HG02759 (cell line): Measurements from ENCODE around the gene ASPG.

ENCODE experiments used
- ATAC-seq: cut with Tn5 transposase; IDR thresholded peaks from one replicate; pipeline ENCODE4 v1.9.1; 2021; ENCODE audit warnings: mild to moderate bottlenecking, moderate library complexity; ENCODE audit not compliant: unreplicated experiment

Gene ASPG

DNA sequence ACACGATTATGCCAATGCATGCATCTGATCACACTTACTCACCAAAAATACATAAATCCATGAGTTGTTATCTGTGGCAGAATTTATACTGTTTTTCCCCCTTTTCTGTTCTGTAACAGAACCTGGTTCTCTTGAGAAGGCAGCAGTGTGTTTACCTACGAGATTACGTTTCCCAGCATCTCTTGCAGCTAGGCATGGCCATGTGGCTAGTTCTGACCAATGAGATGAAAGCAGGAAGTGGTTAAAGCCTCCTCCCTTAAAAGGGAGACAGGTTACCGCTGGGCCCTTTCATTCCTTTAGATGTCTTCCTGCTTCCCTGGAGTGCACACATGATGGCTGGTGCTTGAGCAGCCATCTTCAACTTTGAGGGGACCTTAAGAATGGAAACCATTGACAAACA, 11.7 kb upstream of the ASPG start:
- ATAC-seq = no peak

DNA sequence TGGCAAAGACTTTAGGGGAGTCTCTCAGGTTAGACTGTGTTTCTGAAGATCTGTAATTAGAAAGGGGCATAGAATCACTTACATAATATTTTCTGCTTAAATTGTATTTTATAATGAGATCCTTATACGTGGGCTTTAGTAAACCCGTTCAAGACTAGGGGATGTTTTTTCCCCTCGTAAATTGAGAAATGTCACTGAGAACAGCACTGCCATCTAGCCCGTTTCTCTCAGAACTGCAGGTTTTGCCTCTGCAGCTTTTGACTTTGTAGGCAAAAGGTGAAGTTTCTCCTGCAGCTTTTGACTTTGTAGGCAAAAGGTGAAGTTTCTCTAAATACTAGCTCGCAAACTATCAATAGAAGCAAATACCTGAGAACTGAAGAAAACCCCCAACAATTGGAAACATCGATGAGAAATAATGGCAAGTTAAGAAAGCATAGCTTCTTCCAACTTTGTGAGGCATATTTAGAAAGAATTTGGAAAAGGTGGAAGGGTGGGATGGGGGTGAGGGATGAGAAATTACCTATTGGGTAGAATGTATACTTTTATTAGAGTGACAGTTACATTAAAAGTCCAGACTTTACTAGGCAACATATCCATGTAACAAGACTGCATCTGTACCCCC, 9.9 kb upstream of the ASPG start:
- ATAC-seq = no peak

DNA sequence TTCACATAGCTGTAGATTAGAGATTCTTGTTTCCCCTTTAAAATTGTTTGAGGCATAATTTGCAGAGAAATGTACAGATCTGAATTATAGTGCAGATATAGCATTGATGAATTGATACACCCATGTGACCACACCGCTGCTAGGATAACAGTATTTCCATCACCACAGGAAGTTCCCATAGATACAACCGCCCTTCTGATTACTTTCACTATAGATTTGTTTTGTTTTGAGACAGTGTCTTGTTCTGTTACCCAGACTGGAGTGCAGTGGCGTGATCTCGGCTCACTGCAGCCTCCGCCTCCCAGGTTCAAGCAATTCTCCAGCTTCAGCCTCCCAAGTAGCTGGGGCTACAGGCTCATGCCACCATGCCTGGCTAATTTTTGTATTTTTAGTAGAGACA, 8.8 kb upstream of the ASPG start:
- ATAC-seq = no peak

DNA sequence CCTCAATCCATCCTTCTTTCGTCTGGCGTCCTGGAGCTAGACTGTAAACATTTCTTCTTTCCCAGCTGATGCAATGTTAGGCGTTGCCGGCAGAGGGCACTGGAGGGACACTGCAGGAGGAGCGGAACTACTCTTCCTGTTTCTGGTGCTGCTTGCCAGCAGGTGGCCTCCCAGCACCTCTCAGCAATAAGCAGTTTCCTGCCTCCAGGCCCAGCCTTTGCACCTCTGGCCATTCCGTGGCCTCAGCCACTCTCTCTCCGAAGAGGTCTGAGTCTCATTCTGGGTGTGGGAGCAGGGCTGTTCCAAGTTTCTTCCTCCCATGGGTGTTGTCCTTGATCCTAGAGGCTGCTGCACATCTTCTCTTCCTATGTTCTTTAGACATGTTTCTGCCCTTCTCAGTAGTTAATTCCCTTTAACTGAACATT, 7.5 kb upstream of the ASPG start:
- ATAC-seq = peak; percentile 85

DNA sequence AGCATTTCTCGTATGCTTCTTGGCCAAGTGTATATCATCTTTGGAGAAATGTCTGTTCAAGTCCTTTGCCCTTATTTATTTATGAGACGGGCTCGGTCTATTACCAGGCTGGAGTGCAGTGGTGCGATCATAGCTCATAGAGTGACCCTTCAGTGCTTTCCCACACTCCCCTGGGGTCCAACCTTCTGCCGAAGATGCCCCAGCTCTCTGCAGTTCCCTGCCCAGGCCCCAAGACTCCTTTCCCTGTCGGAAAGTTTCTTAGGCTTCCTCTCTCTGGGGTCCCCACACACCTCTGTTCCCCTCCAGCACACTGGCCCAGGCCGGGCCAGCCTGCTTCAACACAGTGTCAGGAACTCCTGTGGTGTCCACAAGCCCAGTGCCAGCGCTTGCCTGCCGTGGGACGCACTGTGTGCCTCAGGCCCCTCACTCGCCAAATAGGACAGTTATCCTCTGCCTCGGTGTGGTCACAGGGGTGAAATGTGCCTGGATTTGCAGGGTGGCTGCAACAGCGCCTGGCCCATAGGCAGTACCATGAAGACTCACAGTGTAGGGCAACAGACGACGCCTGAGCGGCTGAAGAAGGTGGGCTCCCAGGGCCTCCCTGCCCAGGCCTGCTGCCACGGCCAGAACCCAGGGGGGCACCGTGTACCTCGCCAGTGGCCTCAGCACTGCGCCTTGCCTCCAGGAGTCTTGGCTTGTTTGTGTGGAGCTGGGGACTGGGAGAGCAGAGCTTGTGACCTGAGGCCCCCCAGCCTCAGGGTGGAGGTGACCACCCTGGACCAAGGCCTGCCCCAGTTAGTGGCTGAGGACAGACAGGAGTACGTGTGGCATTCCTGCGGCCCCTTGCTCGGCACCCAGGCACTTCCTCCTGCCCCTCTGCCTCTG, 4.9 kb upstream of the ASPG start:
- ATAC-seq = no peak

DNA sequence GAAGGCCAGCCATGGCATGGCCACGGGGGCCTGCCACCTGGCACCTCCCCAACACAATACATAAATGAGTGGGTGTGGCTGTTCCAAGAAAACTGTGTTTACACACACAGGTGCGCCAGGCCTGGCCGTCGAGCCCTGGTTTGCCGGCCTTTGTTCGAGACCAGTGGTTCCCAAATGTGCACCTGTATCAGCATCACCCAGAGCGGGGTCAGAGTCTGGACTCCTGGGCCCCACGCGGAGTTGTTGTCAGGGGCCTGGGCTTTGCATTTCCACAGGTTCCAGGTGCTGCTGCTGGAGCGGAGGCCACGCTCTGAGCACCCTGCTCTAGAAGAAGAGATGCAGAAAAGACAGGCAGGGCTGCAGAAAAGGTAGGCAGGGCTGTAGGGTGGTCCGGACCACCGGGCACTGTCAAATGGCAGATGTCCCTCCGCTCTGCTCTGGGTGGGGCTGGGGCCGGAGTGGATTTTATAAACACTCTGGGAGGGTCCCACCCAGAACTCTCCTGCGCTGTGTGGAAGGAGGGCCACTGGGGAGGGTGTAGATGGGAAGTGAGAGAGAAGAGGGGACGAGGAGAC, 4.2 kb upstream of the ASPG start:
- no peak for ATAC-seq

DNA sequence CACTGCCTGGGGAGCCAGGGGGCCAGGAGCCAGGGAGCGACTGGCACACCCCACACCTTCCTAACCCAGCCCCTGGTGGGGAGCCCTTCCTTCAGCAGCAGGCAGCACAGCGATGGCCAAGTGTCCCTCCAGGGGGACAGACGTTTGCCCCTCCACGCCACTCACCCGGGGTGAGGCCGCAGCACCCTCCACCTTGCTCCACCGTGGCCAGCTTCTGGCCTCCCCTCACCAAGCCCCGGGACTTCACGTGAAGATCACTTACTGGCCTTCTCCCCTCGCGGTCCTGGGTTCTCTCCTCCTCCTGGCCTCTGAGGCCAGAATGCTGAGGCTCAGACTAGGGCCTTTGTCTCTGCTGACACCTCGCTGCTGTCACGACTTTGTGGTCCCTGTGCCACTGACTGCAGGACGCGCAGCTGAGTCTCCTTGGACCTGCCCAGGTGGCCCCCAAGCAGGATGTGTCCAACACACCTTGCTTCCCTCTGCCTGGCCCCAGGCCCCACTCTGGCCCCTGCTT, 3.5 kb upstream of the ASPG start:
- no peak for ATAC-seq

DNA sequence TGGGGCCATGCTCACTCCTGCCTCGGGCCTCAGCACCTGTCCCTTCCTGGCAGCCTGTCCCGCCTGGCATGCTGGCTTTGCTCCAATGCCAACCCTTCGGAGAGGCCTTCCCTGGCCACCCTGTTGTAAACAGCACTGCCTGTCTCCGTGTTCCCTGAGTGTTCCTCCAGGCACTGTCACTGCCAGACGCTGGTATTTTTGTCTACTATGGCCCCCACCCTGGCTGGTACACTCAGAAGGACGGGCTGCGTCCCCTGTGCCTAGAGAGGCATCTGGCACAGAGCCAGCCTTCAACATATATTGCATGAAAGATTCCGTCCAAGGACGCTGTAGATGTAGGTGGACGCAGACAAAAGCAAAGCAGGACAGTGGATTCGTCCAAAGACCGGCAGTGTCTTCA, 2.7 kb upstream of the ASPG start:
- no peak for ATAC-seq

DNA sequence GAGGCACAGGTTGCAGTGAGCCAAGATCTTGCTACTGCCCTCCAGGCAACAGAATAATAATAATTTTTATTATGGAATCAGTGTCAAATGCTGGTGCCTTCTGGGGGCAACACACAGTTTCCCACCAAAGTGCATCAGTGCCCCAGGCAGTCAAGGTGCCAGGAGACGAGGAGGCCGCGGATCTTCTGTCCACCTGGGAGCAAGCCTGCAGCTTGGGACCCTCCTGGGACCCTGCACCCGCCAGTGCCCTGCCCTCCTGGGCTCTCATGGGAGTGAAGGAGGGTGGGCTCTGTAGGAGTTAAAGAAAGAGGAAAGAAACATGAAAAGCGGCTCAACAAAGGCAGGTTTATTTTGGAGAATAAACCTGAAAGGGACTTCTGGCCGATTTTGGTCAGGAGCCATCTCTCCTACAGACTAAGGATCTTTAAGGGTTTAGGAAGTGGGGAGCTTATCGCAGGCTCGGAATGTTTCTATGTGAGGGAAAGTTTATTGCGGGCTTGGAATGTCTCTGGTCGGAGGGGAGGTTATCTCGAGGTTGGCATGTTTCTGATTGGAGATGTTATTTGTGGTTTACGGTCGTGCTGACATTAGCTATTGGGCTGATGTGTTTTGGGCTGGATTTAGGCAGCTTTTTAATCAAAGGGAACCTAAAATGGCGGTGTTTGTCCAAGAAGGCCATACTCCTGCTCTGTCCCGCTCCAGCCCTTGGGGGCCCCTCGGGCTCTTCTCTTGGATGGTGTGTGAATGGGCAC, 1.1 kb upstream of the ASPG start:
- no peak for ATAC-seq

DNA sequence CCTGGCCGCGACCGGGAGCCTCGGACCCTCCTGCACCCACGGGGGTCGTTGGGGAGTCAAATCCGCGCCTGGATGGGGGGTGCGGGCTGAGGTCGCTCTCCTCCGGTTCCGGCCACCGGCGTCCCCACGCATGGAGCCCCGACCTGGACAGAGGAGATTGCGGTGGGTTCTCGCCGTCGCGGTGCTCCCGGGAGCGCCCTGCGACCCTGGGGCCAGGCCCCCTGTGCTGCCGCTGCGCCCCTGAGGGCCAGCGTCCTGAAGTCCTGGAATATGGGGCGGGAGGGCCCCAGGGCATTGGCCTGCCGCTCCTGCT, 345 bp downstream of the ASPG start:
- no peak for ATAC-seq

DNA sequence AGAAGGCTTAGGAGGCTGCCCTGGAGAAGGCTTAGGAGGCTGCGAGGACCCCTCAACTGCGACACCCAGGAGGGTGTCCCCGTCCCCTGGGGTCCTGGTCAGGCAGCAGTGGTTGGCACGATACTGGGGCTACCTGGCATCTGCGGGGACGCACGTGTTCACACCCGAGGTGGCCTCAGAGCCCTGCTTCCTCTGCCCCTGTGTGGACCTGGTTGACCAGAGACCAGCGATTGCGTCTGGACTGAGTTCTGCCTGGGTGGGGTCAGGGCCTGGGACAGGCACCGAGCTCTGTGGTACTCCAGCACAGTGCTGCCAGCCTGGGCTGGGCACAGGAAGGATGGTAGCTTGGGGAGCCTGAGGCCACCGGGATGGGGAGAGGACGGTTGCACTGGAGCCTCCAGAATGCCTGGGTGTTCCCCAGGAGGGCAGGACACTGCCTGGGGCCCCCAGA, 735 bp downstream of the ASPG start:
- no peak for ATAC-seq

DNA sequence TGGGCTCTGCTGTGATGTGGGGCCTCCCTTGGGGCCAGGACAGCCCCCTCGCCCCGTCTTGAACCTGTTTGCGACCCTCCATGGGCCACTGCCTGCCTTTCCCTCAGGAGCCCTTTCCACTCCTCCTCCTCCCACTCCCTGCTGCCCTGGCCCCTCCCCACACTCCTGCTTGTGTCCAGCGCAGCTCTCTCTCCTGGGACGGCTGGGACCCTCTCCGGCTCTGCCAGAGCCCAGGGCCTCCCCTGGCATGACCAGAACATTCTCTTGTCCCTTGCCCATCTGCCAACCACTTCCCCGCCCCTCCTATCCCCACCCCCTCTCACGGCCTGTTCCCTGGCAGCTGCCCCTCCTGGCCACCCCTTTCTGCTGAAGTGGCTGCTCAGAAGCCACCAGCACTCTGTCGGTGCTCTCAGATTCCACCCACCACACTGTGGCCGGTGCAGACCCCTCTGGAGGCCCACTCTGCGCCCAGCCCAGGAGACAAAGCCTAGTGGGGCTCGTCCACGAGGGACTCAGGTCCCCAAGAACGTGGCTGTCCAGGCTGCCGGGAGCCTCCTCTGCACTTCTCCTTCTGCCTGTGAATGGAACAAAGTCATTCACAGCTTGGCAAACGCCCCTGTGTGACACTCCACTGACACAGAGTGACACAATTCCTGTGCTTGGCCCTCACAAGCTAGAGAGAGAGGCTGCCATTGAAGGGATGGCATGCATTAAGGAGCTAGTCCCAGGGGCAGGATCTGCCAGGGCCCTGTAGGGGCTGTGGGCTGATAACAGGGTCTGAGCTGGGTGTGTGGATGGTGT, 1.4 kb downstream of the ASPG start:
- ATAC-seq = no peak

DNA sequence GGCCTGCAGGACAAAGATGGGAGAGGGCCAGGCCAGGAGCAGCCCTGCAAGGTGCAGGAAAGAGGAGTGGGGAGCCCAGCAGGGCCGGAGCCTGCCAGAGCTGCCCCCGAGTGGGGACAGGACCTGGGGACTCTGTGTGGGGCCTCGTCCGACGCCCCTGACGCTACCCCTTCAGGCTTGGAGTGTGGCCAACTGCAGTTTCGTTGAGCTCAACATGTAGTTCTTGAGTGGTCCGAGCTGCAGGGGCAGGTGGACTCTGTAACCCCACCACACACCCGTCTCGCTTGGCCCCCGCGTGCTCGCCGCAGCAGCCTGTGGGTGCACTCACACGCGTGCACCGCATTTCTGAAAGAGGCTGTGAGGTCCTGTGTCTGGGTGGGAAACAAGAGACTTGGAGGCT, 2.0 kb downstream of the ASPG start:
- no peak for ATAC-seq

DNA sequence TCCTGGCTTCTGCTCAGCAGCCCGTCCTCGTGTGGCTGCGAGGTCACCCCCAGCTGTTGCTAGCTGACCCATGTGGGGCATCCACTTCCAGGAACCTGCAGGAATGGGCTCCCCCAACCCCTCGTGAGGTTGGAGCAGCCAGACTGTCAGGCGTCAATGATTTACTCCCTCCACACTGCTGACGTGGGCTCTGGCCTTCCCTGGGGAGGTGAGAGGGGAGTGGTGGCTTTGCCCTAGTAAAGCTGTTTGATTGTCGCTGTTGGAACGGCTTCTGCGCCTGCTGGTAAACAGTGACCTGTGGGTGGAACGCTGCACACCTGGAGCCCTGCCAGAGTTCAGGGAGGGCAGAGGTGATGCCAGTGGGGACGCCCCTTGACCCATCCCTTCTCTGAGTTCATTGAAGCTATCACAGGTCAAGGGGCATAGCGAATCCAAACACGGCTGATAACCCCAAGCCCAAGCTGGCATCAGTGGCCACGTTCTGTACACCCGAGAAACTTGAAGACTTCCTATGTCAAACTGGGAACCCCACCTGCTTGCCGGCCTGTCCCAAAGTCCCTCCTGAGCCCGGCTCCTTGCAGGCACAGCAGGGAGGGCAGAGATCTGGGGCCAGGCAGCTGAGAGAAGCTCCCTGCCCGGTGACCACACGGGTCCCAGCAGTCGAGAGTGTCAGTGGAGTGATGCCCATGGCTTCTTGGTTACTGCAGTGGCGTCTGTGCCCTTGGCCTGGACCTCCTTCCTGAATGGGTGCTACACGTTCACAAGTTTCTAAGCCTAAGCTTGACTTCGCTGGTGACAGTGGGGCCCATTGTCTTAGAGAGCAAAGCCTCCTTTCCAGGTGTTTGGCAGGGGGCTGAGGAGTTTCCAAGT, 2.7 kb downstream of the ASPG start:
- ATAC-seq = no peak

DNA sequence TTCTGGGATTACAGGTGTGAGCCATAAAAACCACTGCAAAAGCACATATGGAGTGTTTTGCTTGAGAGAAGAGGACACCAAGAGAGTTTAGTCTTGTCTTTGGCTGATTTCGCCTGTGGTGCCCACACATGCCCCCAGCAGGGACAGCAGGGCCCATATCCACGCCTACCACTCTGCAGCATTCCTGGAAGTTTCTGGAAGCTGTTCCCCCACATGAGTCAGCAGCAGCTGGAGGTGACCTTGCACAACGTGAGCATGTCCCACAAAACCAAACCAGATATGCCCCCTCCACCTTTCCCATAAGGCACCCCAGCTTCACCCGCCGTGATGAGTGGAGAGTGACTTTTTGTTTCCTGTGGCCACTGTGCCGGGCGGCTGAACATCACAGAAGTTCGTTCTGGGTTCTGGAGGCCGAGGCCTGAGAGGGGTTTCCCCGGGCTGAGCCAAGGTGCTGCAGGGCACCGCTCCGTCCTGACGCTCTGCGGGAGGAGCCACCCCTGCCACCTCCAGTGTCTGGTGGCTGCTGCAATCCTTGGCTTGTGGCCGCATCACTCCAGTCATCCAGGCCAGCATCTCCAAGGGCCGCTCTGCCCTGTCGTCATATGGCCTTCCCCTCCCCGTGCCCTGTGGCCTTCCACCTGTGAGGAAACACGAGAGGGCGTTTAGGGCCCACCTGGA, 4.7 kb downstream of the ASPG start:
- no peak for ATAC-seq

DNA sequence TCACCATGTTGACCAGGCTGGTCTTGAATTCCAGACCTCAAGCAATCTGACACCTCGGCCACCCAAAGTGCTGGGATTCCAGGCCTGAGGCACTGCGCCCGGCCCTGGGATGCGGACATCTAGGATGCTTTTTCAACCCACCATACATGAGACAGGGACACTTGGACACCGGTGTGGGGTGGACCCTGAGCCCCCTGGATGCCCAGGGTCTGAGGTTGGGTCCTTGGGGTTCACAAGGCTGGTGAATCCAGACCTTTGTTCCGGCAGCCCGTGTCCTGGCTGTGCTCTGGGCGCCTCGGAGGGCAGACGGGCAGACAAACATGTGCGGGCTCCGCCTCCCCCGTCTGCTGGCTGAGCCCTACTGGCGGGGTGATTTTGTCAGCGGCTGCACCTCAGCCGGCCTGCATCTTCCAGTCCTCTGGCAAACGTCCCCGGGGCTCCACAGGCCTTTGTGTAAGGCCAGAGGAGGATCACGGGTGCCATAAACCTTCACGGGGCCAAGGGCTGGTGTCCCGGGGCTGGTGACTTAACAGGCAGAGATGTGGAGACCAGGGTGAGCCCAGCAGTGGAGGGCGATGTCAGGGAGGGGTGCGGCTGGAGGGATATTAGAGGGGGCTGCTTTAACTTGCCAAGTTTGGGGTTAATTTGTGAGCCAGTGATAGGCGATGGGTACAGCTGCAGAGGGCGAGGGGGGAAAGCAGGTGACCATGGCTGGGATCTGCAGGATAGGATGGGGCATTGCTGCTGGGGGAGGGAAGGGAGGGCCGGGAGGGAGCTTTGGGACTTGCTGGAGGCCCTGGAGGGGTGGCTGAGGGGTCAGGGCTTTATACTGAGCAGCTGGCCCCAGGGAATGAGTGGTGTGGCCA, 5.8 kb downstream of the ASPG start:
- no peak for ATAC-seq

DNA sequence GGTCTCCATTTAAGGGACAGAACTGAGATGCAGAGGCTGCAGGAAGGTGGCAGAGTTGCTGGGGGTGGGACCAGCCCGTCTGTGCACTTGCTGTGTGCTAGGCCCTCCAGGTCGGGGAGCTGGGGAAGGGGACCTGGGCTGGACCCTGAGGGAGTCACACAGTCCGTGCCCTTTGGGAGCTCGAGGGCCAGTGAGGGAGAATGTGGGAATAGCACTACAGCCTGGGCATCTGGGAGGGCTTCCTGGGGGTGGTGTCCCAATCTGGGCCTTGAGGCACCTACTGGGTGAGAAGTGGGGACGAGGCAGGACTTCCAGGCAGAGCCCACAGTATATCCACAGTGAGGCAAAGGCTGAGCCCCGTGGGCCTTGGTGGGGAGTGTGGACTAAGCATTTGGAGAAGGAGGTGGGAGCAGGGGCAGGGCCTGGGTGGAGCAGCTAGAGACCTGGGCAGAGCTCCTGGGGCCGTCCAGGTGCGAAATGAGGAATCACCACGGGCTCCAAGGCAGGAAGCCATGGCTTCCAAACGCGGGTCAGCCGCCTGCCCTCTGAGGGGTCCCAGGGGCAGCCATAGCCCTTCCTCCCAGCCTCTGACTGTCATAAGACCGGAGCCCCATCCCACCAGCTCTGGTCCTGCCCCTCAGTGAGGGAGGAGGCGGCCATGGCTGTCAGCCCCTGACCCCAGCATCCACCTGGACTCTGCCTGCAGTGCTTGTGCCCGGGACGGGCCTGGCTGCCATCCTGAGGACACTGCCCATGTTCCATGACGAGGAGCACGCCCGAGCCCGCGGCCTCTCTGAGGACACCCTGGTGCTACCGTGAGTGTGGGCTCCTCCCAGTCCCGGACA, 6.6 kb downstream of the ASPG start:
- ATAC-seq = no peak
